GM19238 (cell line): Measurements from ENCODE around the gene KCNH2.
"Not testable (repeated sequence)": the region's sequence is repeated elsewhere in the genome, so short reads cannot be mapped to it uniquely, and the experiment has no call there.

Experiments
- DNase-seq: peaks from one replicate; pipeline ENCODE4 v3.0.0; 2011; ENCODE audit warnings: low spot score; ENCODE audit not compliant: insufficient read length

The KCNH2 gene

GRCh38 chr7:151012911-151013347, 34.8 kb upstream of the KCNH2 start:
- no peak for DNase-seq

GRCh38 chr7:151012031-151012692, 34.0 kb upstream of the KCNH2 start:
- DNase-seq = no peak

GRCh38 chr7:151011616-151012015, 33.5 kb upstream of the KCNH2 start:
- not testable (repeated sequence) for DNase-seq

- no peak for DNase-seq
Observed at GRCh38 chr7:151011097-151011409, 32.9 kb upstream of the KCNH2 start.

GRCh38 chr7:151010307-151011096, 32.4 kb upstream of the KCNH2 start:
- no peak for DNase-seq

GRCh38 chr7:151010037-151010306, 31.9 kb upstream of the KCNH2 start:
- DNase-seq = no peak

GRCh38 chr7:151009327-151010036, 31.4 kb upstream of the KCNH2 start:
- no peak for DNase-seq

- peak; percentile 69 for DNase-seq
Observed at GRCh38 chr7:151008511-151009323, 30.6 kb upstream of the KCNH2 start.

- no peak for DNase-seq
Observed at GRCh38 chr7:151008143-151008510, 30.0 kb upstream of the KCNH2 start.

- DNase-seq = no peak
Observed at GRCh38 chr7:151007469-151007898, 29.4 kb upstream of the KCNH2 start.

GRCh38 chr7:151006590-151007300, 28.6 kb upstream of the KCNH2 start:
- DNase-seq = no peak

- no peak for DNase-seq
Observed at GRCh38 chr7:151005566-151005965, 27.4 kb upstream of the KCNH2 start.

- no peak for DNase-seq
Observed at GRCh38 chr7:151003572-151003971, 25.5 kb upstream of the KCNH2 start.

GRCh38 chr7:151001546-151001945, 23.4 kb upstream of the KCNH2 start:
- no peak for DNase-seq

GRCh38 chr7:151000897-151001495, 22.9 kb upstream of the KCNH2 start:
- no peak for DNase-seq

GRCh38 chr7:150999497-151000230, 21.5 kb upstream of the KCNH2 start:
- DNase-seq = no peak

- DNase-seq = no peak
Observed at GRCh38 chr7:150999001-150999400, 20.9 kb upstream of the KCNH2 start.

- DNase-seq = no peak
Observed at GRCh38 chr7:150998341-150998740, 20.2 kb upstream of the KCNH2 start.

- DNase-seq = no peak
Observed at GRCh38 chr7:150997817-150998216, 19.7 kb upstream of the KCNH2 start.

GRCh38 chr7:150997075-150997511, 19.0 kb upstream of the KCNH2 start:
- no peak for DNase-seq
